Sigmoid colon (tissue), 7 donors: Measurements from ENCODE around the gene HNRNPK. TPM values are rescaled to one million over a fixed set of nuclear protein-coding genes. Genes with fewer than 3 reads are reported as not detected.

Experiments
- DNase-seq: peaks from one replicate; pipeline ENCODE4 v3.0.0-alpha.2; 2019
- H3K27ac ChIP-seq, 4 donors: fragments of 200-600 bp; sonication (generic); one replicate each; pipeline ENCODE4 v1.5.1; 2016 to 2019; ENCODE audit warnings: mild to moderate bottlenecking in 1 of 4
- H3K27me3 ChIP-seq, 3 donors: fragments of 200-600 bp; sonication (generic); one replicate each; pipeline ENCODE4 v1.5.1; 2019; ENCODE audit warnings: mild to moderate bottlenecking in 1 of 3
- H3K36me3 ChIP-seq, 4 donors: fragments of 200-600 bp; sonication (generic); one replicate each; pipeline ENCODE4 v1.5.1; 2016 to 2019
- H3K4me1 ChIP-seq, 4 donors: fragments of 200-600 bp; sonication (generic); one replicate each; pipeline ENCODE4 v1.5.1; 2017 to 2019
- H3K4me3 ChIP-seq, 4 donors: fragments of 200-600 bp; sonication (generic); one replicate each; pipeline ENCODE4 v1.5.1; 2017 to 2019; ENCODE audit warnings: mild to moderate bottlenecking in 2 of 4, moderate library complexity in 1 of 4
- H3K9me3 ChIP-seq, 4 donors: fragments of 200-600 bp in 3 of 4; sonication (generic) in 3 of 4; one replicate each; pipeline versions ENCODE4 v1.5.1 to v1.6.1; 2013 to 2019
- EP300 ChIP-seq, 4 donors: sonication (generic); formaldehyde crosslinking; IDR thresholded peaks; one replicate each; pipeline ENCODE4 v1.6.1; 2017; ENCODE audit warnings: antibody characterized with exemption in 4 of 4
- POLR2A ChIP-seq, 2 donors: fragments of 450-650 bp; IDR thresholded peaks; one replicate each; pipeline ENCODE4 v1.6.1; 2016; ENCODE audit warnings: antibody characterized with exemption in 2 of 2, mild to moderate bottlenecking in 2 of 2, moderate library complexity in 2 of 2
- POLR2AphosphoS5 ChIP-seq, 4 donors: sonication (generic); formaldehyde crosslinking; IDR thresholded peaks; one replicate each; pipeline ENCODE4 v1.6.1; 2017; ENCODE audit warnings: antibody characterized with exemption in 4 of 4
- WGBS, 2 donors: extraction: QIAGEN DNeasy Blood & Tissue Kit; methylation state at CpG; one replicate each; pipeline ENCODE4 v1.1.7; 2013; 5-methylcytosine and 5-hydroxymethylcytosine counted together
- intact Hi-C: fragments of 100-400 bp; cut with DNase I; formaldehyde crosslinking; loops from one replicate; pipeline ENCODE4 v1.15.1; 2023
- polyA plus RNA-seq, 3 donors: library from polyadenylated mRNA; stranded (reverse); fragments of 200-250 nt; gene quantifications; one replicate each; pipeline ENCODE4 v1.2.3, GENCODE V29; 2013
- total RNA-seq, 4 donors: library from RNA; depleted of rRNA; stranded (reverse); fragments of >200 nt; gene quantifications; one replicate each; pipeline ENCODE4 v1.1.0, GENCODE V29; 2016
- TF ChIP-seq, protein P1 (sequence below), 4 experiments: fragments of 450-650 bp in 3 of 4; fragments of 200-600 bp in 1 of 4; IDR thresholded peaks; one replicate each; pipeline ENCODE4 v1.5.1; 2016 to 2019; ENCODE audit warnings: antibody characterized with exemption in 4 of 4, mild to moderate bottlenecking in 3 of 4, moderate library complexity in 2 of 4
- donor health status: healthy with polysubstance abuse.
- donor health status: Bipolar disorder and iron deficiency.
- donor health status: healthy.

The HNRNPK gene
- total and polyA plus RNA-seq, 7 donors: 237 to 448 (median 364) TPM

DNA sequence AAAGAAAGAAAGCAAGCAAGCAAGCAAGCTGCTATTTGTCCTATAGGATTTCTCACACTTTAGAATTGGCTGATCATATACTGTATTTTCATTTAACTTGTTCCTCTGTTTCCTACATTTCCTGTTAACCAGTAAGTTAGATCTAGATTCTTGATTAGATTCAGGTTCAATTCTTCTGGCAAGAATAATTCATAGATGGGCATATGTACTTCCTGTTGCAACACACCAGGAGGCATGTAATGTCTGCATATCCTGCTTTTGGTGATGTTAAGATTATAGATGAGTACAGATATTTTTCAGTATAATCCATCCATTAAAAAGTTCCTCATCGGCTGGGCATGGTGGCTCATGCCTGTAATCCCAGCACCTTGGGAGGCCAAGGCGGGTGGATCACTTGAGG lies 48.0 kb downstream of the HNRNPK start:
- intact Hi-C loops: no loop called here
- TF ChIP-seq EP300 (IDR thresholded peaks at IDR 0.05): no peak
- TF ChIP-seq POLR2A (IDR thresholded peaks at IDR 0.05): no peak
- no peak for TF ChIP-seq POLR2AphosphoS5 (IDR thresholded peaks at IDR 0.05)
- TF ChIP-seq, protein P1, sequence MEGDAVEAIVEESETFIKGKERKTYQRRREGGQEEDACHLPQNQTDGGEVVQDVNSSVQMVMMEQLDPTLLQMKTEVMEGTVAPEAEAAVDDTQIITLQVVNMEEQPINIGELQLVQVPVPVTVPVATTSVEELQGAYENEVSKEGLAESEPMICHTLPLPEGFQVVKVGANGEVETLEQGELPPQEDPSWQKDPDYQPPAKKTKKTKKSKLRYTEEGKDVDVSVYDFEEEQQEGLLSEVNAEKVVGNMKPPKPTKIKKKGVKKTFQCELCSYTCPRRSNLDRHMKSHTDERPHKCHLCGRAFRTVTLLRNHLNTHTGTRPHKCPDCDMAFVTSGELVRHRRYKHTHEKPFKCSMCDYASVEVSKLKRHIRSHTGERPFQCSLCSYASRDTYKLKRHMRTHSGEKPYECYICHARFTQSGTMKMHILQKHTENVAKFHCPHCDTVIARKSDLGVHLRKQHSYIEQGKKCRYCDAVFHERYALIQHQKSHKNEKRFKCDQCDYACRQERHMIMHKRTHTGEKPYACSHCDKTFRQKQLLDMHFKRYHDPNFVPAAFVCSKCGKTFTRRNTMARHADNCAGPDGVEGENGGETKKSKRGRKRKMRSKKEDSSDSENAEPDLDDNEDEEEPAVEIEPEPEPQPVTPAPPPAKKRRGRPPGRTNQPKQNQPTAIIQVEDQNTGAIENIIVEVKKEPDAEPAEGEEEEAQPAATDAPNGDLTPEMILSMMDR (IDR thresholded peaks at IDR 0.05): no peak

DNA sequence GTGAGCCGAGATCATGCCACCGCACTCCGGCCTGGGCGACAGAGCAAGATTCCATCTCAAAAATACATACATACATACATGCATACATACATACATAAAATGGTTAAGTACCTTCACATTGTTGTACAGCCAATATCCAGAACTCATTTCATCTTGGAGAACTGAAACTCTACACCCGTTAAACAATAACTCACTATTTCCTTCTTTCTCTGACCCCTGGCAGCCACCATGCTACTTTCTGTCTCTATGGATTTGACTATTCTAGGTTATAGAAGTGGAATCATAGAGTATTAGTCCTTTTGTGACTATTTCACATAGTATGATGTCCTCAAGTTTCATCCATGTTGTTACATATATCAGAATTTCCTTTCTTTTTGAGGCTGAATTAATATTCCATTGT lies 49.1 kb downstream of the HNRNPK start:
- intact Hi-C loops: no loop called here
- Histone ChIP-seq H3K4me3 (no peak overlapping the region), H3K4me1 (peaks cover 0 to 10% (median 4%) of the 10 kb centered on the region in 4 donors), H3K27me3 (no peaks in the 10 kb centered on the region), H3K9me3 (no peaks in the 10 kb centered on the region), H3K27ac (no peak overlapping the region), H3K36me3 (no peaks in the 10 kb centered on the region)
- WGBS, 2 donors: 87 to 90% methylated on average over 5 of the region's 5 CpGs
- TF ChIP-seq EP300 (IDR thresholded peaks at IDR 0.05): no peak
- TF ChIP-seq, protein P1 (IDR thresholded peaks at IDR 0.05): no peak
- TF ChIP-seq POLR2A (IDR thresholded peaks at IDR 0.05): no peak
- TF ChIP-seq POLR2AphosphoS5 (IDR thresholded peaks at IDR 0.05): no peak
- no peak for DNase-seq

More for the DNA sequence above, 48.0 kb downstream of the HNRNPK start:
- no peaks in the 10 kb centered on the region for H3K27me3 ChIP-seq
- no peaks in the 10 kb centered on the region for H3K36me3 ChIP-seq
- peaks cover 0 to 10% (median 4%) of the 10 kb centered on the region in 4 donors for H3K4me1 ChIP-seq
- DNase-seq: no peak
- H3K4me3 ChIP-seq: no peak overlapping the region
- 84 to 89% methylated on average over 2 of the region's 2 CpGs for WGBS, 2 donors
- H3K27ac ChIP-seq: no peak overlapping the region
- no peaks in the 10 kb centered on the region for H3K9me3 ChIP-seq

DNA sequence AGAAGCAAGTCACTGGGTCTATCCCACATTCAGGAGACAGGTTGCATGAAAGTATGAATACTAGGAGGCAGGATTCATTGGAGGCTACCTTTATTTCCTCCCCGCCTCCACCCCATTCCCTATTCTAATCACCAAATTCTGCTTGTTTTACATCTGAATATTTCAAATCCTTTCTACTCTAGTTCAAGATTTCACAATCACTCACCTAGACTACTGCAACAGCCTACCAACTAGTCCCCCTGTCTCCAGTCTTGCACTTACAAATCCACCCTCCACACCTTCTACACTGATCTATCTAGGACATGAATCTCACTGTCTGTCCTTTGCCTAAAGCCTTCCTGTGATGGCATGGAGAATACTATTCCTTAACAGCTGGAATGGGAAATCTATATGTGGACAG lies 52.4 kb downstream of the HNRNPK start:
- Histone ChIP-seq H3K4me3 (no peak overlapping the region), H3K4me1 (no peaks in the 10 kb centered on the region), H3K27ac (no peak overlapping the region), H3K36me3 (no peaks in the 10 kb centered on the region), H3K9me3 (no peaks in the 10 kb centered on the region), H3K27me3 (no peaks in the 10 kb centered on the region)
- intact Hi-C loops: loop anchor here (10.0 kb wide), 2 partner anchors 113 to 223 kb away; partner anchors contain the start of genes GKAP1 and UBQLN1
- no peak for TF ChIP-seq EP300 (IDR thresholded peaks at IDR 0.05)
- TF ChIP-seq, protein P1 (IDR thresholded peaks at IDR 0.05): no peak
- no peak for TF ChIP-seq POLR2A (IDR thresholded peaks at IDR 0.05)
- TF ChIP-seq POLR2AphosphoS5 (IDR thresholded peaks at IDR 0.05): no peak
- WGBS, 2 donors: 95 to 98% methylated on average over 1 of the region's 1 CpG
- no peak for DNase-seq

DNA sequence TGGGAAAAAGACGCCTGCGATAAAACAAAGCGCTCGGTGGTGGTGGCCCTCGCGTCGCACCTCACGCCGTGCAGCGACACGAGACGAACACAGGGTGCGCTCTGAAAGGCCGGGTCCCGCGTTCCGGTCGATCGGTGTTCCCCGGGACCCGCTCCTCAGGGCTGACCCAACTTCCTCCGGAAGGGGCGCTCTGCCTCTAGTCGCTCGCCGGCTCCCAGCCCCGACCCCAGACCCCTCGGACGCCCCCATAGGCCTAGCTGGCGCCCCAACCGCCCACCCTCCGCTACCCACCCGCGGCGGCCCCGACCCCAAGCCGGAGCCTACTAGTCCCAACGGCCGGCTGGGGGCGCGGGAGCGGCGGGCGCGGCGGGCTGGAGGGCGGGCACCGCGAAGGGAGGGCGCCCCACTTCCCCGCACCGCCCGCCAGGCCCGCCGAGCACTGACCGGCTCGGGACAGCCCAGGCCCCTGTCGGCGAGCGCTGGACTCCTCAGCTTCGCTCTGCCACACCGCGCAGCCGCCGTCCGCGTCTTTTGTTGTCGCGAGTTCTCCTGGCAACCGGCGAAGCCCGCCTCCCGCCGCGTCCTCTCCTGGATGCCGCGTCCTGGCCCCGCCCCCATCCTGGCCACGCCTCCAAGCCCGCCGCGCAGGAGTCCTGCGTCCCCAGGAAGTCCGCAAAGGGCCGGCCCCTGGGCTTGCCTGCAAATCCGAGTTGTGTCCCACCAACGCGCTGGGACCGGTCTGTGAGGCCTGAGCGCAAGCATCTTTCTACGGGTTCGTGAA lies 58.9 kb downstream of the HNRNPK start, which contains the start of gene KIF27:
Gene KIF27, minus strand, starts transcription at position 506 of the 781 bp plus-strand sequence. CDS start 5,841 bp downstream, outside the sequence.
- Histone ChIP-seq H3K27me3 (no peaks in the 10 kb centered on the region), H3K4me1 (peaks cover 0 to 9% (median 8%) of the 10 kb centered on the region in 4 donors), H3K9me3 (no peaks in the 10 kb centered on the region), H3K36me3 (no peaks in the 10 kb centered on the region), H3K27ac (peak within 1 kb of the TSS; percentile 92 to 99 (median 97)), H3K4me3 (peak within 1 kb of the TSS; percentile 67 to 92 (median 82))
- TF ChIP-seq EP300 (IDR thresholded peaks at IDR 0.05) (no peak), POLR2AphosphoS5 (IDR thresholded peaks at IDR 0.05) (peak; percentile 74 to 91 (median 84)), POLR2A (IDR thresholded peaks at IDR 0.05) (peak; percentile 39 to 63)
- TF ChIP-seq, protein P1 (IDR thresholded peaks at IDR 0.05): peak in 2 of 4 experiments; percentile 9 to 46
- 0 to 1% methylated on average over 92 of the region's 92 CpGs for WGBS, 2 donors
- intact Hi-C loops: loop anchor here (1.0 to 10.0 kb wide), 4 partner anchors 60 to 340 kb away; partner anchors contain the start of genes GKAP1, HNRNPK, RMI1 and UBQLN1
- DNase-seq: peak; percentile 99
